SK-MEL-5 (cell line): Measurements from ENCODE around the gene APEH. TPM values are rescaled to one million over a fixed set of nuclear protein-coding genes. Genes with fewer than 3 reads are reported as not detected.
"Not testable (repeated sequence)": the region's sequence is repeated elsewhere in the genome, so short reads cannot be mapped to it uniquely, and the experiment has no call there.

Source experiments
- DNase-seq: peaks from one replicate; pipeline ENCODE4 v3.0.0-alpha.2; 2016; ENCODE audit warnings: low read depth, low spot score
- in situ Hi-C: cut with HindIII; loops from 2 replicates; pipeline ENCODE4 v1.10.0; 2016; ENCODE audit warnings: low sequenced_read_pairs, high pct_unique_total_duplicates, low pct_unique_long_range_greater_than_20kb
- total RNA-seq: library from RNA; depleted of rRNA; stranded (reverse); fragments of >200 nt; shearing (Covaris generic); gene quantifications from 2 replicates; pipeline ENCODE4 v1.2.3, GENCODE V29; 2014

APEH gene
- total RNA-seq, 1 experiment from 2014 or later: 231 TPM

DNA sequence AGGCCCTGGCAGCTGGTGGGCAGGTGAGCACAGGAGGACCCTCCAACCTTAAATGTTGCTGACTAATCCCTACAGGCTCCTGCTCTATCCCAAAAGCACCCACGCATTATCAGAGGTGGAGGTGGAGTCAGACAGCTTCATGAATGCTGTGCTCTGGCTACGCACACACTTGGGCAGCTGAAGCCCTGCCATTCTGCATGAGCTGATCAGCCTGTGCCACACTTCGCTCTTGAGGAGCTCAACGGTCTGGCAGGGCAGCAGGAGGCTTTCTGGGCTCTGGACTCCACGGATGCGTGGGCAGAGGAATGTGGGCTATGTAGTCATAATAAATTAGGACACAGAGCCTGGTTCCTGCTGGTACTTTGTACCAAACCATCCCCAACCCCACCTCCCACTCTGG, 9.0 kb downstream of the APEH start:
- no peak for DNase-seq
- in situ Hi-C loops: no loop called here

DNA sequence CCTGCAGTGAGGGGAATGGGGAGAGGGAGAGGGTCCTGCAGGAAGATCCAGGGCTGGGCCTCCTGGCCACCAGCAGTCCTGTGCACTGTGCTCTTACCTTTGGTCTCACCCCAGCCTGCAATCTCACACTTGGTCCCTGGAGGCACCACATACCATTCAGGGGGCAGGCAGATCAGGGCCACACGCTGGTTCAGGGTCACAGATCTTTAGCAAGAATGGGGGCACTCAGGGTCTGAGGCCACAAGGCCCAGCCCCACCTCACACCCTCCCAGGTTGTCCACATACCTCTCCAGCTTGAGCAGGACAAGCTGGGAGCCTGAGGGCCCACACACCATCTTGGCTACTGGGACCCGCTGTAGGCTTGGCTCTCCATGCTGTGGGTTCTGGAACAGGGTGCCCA, 10.3 kb downstream of the APEH start:
- DNase-seq, in situ Hi-C loops: not testable (repeated sequence)

DNA sequence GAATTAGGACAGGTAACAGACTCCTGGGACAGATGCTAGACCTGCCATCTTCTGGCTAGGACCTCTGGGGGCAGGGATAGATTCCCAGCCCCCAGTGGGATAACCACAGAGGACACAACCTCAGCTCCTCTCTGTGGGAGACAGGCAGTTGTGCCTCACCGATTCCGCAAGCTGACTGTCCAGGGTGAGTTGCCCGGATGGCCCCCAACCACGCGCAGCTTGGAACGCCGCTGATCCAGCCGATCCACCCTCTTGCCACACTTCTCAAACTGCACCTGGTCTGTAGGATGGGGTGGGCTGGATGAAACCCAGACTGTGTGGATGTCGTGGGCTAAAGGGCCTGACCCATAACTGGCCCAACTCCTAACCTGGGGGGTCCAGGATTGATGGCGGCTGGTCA, 11.0 kb downstream of the APEH start:
- in situ Hi-C loops, DNase-seq: not testable (repeated sequence)

DNA sequence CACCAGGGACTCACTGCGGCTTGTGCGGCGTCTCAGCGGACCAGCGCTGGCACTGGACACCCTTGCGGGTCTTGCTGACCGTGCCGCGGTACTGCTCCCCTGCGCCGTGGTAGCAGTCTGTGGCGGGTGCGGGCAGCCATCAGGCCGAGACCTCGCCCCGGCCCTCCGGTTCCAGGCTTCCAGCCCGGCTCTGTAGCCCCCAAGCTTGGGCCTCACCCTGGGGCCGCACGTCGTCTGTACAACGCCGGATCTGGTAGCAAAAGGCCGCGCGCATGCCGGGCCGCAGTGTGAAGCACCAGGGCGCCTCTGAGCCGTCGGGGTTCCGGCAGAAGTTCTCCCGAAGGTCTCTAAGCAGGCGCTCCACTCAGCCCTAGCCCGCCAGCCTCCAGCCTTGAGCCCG, 11.7 kb downstream of the APEH start:
- in situ Hi-C loops, DNase-seq: not testable (repeated sequence)

DNA sequence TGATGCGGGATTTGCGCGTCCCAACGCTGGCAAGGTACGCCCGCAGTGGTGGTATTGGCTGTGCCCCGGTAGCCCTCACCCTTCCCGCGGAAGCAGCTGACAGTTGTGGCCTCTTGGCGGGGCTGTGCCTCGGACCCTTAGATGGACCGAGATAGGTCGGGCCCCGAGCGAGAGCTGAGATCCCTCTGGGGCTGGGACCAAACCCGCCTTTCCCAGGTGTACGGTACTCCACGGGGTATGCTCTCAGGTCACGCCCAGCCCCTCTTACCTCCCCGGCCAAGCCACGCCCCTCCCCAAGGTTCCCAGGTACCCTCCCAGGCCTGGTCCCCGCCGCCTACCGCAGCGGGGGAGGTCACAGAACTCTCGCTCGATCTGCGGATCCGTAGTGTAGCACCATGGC, 12.2 kb downstream of the APEH start:
- in situ Hi-C loops, DNase-seq: not testable (repeated sequence)

DNA sequence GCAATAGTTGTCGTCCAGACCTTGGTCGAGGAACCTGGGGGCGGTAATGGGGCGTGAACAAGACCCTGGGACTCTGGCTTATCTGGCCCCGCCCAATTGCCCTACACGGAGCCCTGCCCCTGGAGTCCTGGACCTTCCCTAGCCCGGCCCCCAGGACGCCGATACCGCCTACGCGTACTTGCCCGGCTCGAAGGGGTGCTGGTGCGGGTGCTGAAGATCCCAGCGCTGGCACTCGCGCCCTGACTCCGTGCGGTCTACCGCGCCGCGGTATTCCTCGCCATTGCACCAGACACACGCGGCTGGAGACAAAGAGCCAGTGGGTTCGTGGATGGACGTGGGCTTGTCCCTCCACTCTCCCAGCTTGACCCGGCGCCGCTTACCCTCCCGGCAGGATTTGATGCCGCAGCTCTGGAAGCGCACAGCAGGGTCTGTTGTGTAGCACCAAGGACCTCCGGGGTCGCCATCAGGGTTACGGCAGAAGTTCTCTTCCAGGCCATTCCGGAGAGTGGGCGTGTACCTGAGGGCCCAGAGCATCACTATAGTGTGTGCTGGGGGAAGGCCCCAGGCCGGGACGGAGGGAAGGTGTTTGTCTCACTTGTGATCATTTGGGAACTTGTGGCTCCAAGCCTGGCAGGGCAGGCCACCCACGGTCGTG, 12.7 kb downstream of the APEH start:
- DNase-seq: peak; percentile 32
- in situ Hi-C loops: not testable (repeated sequence)

DNA sequence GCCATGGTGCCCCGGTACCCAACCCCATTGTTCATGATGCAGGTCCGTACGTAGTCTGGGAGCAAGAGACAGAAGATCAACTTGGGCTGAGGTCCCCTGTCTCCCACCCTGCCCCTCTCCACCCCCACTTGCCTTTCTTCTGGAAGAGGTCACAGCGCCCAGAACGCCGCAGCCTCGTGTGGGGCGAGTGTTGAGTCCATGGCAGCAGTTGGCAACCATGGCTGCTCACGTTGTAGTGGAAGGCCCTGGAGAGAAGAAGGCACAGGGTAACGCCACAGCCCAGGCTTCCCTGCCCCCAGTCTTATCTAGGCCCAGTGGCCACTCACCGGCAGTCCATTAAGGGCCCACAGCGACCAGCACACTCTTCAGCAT, 13.3 kb downstream of the APEH start:
- in situ Hi-C loops, DNase-seq: not testable (repeated sequence)

DNA sequence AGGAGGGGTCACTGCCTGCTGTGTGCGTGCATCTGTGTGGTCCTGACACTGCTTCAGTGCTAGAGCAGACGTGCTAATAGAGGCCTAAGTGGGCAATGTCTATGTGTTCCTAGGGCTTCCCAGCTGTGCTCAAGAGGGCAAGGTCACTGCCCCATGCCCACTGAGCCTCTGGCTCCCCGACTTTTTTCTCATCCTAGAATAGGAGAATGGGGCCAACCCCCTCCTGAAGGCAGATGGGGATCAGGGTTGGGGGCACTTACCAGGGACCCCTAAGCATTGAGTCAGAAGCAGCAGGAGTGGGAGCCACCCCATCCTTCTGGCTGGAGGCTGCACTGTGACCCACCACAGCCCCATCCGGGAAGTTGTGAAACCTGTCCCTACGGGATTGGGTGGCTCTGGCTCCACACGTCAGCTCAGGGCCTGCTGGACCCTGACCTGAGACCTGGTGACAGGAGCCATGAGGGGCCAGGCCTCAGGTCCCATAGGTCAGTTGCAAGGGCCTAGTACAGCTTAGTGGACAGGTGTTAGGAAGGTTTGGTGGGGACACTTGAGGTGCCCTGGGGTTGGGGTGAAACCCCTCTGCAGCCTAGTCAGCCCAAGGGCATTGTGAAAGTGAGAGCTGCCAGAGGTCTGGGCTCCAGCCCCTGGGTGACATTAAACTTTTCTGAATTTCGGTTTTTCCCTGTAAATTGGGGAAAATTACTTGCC, 14.3 kb downstream of the APEH start:
- DNase-seq, in situ Hi-C loops: not testable (repeated sequence)

DNA sequence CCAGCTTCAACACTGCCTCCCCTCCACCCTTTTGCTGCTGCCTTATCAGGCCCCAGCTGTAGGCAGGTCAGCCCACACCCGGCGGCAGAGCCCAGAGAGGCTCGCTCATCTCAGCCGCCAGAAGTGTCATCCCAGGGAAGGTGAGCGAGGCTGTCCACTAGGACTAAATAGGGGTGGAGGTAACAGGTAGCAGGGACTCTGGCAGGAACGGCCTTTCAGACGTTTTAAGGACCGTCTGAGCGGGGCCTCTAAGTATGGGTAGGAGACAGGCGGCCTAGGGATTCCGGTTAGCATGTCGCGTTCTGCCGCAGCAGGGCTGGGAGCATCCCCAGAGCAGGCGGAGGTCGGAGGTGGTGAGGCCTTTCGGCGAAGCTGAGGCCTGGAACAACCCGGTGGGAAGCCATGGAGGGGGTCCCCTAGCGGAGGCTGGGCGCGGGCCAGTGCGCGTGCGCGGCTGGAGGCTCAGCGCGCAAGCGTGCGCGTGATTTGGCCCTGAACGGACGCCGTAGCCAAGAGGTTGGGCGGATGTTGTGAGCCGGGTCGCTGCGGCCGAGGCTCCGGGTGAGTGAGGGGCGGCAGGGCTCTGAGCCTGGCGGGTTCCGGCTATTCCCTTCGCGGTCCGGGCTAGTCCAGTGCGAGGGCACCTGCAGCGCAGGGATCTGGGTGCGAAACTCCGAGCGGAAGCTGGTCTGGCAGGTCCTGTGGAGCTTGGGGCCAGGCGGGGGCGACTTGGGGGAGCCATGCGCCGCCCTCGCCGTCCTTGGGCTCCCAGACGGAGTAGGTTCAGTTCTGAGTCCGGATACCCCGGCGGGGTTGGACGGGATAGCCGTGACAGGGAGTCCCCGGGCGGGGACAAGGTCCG, 15.1 kb downstream of the APEH start, which contains the start of the genes MST1 and RNF123:
MST1 (minus strand) TSS at position 429 of the 862 bp plus-strand sequence. CDS start 783 bp downstream, outside the sequence.
RNF123 (plus strand) TSS at position 512 of the 862 bp plus-strand sequence. CDS start 1,609 bp downstream, outside the sequence.
- peak; percentile 88 for DNase-seq
- in situ Hi-C loops: no loop called here

DNA sequence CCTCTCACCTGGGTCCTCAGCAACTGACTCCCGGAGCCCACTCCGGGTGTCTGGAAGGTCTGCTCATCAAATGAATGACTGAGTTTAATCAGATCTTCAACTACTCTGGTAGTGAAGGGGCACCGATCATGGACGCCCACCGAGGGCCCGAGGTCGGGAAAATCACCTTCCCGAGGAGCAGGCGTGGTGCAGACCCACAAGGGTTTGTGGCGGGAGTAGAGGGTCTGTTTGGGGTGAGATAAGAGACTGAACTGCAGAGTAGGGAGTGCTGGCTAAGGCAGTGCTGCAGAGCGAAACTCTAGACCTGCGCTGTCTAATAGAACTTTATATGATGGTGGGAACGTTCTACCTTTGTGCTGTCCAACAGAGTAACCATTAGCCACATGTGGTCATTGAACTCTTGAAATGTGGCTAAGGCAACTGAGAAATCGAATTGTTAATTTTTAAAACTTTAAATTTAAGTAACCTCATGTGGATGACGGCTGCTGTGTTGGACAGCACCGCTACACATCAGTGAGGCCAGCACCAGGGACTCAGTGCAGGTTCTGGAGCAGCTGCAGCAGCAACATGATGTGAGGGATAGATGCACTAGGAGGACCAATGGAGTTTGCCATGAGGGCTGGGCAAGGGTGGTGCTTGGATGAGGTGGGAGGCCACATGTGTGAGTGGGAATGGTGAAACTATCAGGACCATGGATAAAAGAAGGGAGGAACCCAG, 15.9 kb downstream of the APEH start:
- in situ Hi-C loops, DNase-seq: not testable (repeated sequence)

DNA sequence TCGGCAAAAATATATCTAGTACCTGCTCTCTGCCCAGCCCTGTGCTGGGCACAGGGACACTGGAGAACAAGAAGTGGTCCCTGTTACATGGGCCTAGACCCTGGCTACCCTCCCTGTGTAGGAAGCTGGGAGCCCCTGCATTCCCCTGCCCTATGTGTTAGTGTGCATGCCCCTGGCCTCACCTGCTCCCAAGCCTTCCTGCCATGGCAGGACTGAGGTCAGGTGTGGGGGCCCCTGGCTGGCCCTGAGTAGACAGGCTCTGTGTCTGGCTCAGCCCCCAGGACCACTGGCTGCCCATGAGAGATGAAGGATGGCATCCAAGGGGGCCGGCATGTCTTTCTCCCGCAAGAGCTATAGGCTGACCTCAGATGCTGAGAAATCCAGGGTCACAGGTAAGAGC, 16.7 kb downstream of the APEH start:
- in situ Hi-C loops, DNase-seq: not testable (repeated sequence)

DNA sequence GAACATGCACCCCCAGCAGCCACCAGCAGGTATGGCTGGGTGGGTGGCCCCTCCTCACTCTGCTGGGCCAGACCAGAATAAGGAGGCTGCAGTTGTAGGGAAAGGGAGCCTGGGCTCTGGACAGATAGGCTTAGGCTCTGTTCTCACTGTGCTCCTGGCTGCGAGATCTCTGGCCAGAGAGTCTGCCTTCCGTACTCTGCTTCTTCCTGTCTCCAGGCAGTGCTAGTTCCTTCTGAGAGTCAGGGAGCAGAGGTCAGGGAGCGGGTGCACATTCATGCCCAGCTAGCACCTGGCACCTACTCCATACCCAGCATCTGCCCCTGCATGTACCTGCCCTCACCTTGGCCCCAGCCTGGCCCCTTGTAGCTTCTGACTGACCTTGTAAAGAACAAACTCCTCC, 17.3 kb downstream of the APEH start:
- DNase-seq, in situ Hi-C loops: not testable (repeated sequence)

DNA sequence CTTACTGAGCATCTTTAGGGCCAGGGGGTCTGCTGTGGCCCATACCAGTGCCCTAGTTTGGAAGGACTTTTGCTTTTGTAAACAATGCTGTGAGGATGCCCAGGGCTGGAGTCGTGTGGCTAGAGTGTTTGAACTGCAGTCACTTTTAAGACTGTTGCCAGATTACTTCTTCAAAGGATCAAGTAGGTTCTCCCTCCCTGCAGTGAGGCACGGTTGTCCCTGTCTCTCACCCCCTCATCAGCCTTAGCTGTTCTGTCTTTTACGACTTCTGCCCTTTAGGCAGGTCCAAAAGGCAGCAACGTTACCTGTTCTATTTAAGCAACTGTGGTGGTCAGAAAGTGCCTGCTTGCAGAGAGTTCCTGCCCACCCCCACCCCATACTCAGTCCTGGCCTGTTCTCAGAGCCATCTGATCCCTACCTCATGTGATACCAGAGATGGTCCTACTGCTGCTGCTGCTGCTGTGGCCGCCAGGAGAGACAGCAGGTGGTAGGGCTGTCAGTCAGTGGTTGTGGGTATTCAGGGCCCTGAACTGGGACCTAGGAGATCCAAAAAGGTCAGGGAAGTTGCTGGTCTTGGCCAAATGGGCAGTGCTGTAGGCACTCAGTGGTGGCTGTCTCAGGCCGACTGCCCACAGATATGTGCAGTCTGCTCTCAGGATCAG, 20.4 kb downstream of the APEH start:
- in situ Hi-C loops, DNase-seq: not testable (repeated sequence)

DNA sequence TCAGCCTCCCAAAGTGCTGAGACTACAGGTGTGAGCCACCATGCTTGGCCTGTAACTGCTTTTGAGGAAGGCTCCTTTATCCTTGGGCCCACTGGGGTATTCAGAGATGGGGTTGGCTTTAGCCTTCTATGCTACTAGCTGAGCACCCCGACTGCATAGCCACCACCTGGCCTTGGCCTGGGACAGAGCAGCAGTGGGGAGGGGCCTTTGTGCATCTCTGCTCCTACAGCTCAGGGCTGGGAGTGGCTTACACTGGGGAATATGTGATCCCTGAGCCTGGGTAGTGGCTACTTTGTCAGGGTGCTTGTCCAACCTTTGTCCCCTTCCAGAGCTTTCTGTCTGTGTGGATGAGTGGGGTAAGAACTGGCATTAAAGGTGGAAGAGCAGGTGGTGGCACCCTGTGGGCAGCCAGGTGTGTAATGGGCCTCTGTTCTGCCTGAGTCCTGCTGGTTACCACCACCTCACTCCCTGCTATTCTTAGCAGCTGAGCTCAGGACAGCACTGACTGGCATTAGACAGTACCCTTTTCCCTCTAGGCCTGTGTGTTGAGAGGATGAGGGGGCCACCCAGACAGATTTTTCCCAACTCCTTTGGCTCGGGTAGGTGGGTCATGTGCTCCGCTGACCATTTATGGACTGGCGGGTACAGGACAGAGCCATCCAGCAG, 21.3 kb downstream of the APEH start:
- DNase-seq, in situ Hi-C loops: not testable (repeated sequence)

DNA sequence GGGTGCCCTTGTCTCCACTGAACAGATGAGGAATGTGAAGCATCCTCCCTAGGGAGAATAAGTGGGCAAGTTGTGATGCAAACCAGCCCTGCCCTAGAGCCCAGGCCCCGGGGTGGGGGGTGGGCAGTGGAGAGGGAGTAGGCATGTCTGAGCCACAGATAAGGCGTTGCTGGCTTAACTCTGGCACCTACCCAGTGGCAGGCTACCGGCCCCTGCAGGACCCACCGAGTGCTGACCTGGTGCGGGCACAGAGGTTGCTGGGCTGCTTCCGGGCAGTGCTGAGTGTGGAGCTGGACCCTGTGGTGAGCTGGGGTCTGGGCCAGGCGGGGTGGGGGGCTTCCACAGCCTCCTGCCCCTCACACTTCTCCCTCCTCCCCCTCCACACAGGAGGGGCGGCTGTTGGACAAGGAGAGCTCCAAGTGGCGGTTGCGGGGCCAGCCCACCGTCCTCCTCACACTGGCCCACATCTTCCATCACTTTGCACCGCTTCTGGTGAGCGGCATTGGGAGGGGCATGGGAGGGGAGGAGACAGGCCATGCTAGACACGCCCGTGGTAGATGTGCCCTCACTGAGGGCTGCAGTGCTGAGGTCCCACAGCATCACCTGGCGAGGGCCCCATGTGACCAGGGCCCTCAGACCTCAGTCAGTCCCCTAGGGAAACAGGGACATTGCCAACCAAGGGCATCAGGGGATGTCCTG, 25.3 kb downstream of the APEH start:
- no peak for DNase-seq
- in situ Hi-C loops: no loop called here

DNA sequence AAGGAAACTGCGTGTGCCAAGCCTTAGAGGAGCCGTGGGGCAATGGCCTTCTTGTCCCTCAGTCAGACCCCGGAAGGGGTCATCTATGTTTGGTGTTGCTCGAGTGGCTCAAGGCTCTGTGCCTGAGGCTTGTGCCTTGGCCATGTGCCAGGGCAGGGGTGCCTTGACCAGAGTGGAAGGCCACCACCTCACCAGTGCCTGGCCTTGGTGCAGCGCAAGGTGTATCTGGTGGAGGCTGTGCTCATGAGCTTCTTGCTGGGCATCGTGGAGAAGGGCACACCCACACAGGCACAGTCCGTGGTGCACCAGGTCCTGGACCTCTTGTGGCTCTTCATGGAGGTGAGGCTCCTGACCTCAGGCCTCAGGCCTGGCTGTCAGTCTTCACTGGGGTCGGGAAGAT, 25.9 kb downstream of the APEH start:
- in situ Hi-C loops: no loop called here
- no peak for DNase-seq
